B cell (primary cell): ENCODE measurements around the gene CHST9. TPM values are rescaled to one million over a fixed set of nuclear protein-coding genes. Genes with fewer than 3 reads are reported as not detected.

ENCODE experiments used
- ATAC-seq: fragments of 200-7000 bp; cut with Tn5 transposase; one replicate; pipeline ENCODE4 v1.10.0; 2021; ENCODE audit warnings: low read depth, mild to moderate bottlenecking, moderate number of reproducible peaks, moderate library complexity
- CTCF ChIA-PET: fragments of 350-600 bp; sonication (Branson Sonifier 250); formaldehyde crosslinking; loops from one replicate; lab custom pipeline; 2021; ENCODE audit warnings: antibody characterized with exemption, inconsistent platforms; lab: Charles Lee
- POLR2A ChIA-PET: fragments of 350-600 bp; sonication (Branson Sonifier 250); formaldehyde crosslinking; loops from one replicate; lab custom pipeline; 2021; ENCODE audit warnings: antibody characterized with exemption; lab: Charles Lee
- DNase-seq: peaks from one replicate; pipeline ENCODE4 v3.0.0; 2013
- H2AFZ ChIP-seq: 2 replicates; pipeline ENCODE4 v1.6.1; 2012; ENCODE audit warnings: mild to moderate bottlenecking, low read depth, low read length; ENCODE audit not compliant: insufficient read depth, poor library complexity, severe bottlenecking
- H3K27ac ChIP-seq, 2 donors: 1 replicate in 1 of 2; 2 replicates in 1 of 2; pipeline ENCODE4 v1.5.1; 2012 to 2013; ENCODE audit warnings: low read length in 2 of 2, mild to moderate bottlenecking in 2 of 2, moderate library complexity in 1 of 2
- H3K27me3 ChIP-seq, 4 experiments: fragments of 200-600 bp in 1 of 4; sonication (generic) in 1 of 4; replicated peaks in 1 of 4; 1 replicate in 2 of 4; 2 replicates in 2 of 4; pipeline versions ENCODE4 v1.6.1 to v1.7.0; 2013 to 2016; ENCODE audit warnings: low read length in 3 of 4, mild to moderate bottlenecking in 2 of 4, mixed read lengths in 1 of 4, moderate library complexity in 1 of 4; ENCODE audit not compliant: insufficient read depth in 4 of 4, control insufficient read depth in 3 of 4; ENCODE audit errors: control extremely low read depth in 1 of 4
- H3K36me3 ChIP-seq, 2 experiments: replicated peaks in 1 of 2; 1 replicate in 1 of 2; 2 replicates in 1 of 2; pipeline versions ENCODE4 v1.6.1 to v1.7.1; 2013; ENCODE audit warnings: low read length in 1 of 2; ENCODE audit not compliant: insufficient read depth in 2 of 2, control insufficient read depth in 1 of 2; ENCODE audit errors: control extremely low read depth in 1 of 2, extremely low read depth in 1 of 2
- H3K4me1 ChIP-seq, 2 donors: fragments of 200-600 bp in 1 of 2; sonication (generic) in 1 of 2; 1 replicate in 1 of 2; 2 replicates in 1 of 2; pipeline versions ENCODE4 v1.5.1 to v1.6.1; 2013 to 2017; ENCODE audit warnings: low read length in 2 of 2; ENCODE audit not compliant: control insufficient read depth in 2 of 2, insufficient read depth in 2 of 2
- H3K4me2 ChIP-seq: replicated peaks from 2 replicates; pipeline ENCODE3; 2012; ENCODE audit warnings: mild to moderate bottlenecking, low read depth, low read length; ENCODE audit not compliant: poor library complexity, severe bottlenecking
- H3K4me3 ChIP-seq, 5 experiments: fragments of 200-600 bp in 1 of 5; sonication (generic) in 1 of 5; 1 replicate in 3 of 5; 2 replicates in 2 of 5; pipeline versions ENCODE4 v1.5.1 to v1.7.0; 2011 to 2016; ENCODE audit warnings: low read length in 4 of 5, mild to moderate bottlenecking in 4 of 5, low read depth in 2 of 5, control low read depth in 1 of 5, moderate library complexity in 1 of 5; ENCODE audit not compliant: insufficient read depth in 1 of 5; ENCODE audit errors: control extremely low read depth in 1 of 5, extremely low read depth in 1 of 5
- H3K79me2 ChIP-seq: fragments of 200-600 bp; sonication (generic); one replicate; pipeline ENCODE4 v1.6.0; 2016; ENCODE audit warnings: low read length; ENCODE audit not compliant: control insufficient read depth, insufficient read depth
- H3K9ac ChIP-seq: fragments of 200-600 bp; sonication (generic); 2 replicates; pipeline ENCODE4 v1.6.1; 2017; ENCODE audit warnings: mild to moderate bottlenecking, low read length, moderate library complexity
- H3K9me3 ChIP-seq, 3 donors: one replicate each; pipeline versions ENCODE4 v1.6.1 to v1.7.1; 2013; ENCODE audit warnings: low read length in 2 of 3; ENCODE audit not compliant: control insufficient read depth in 2 of 3, insufficient read depth in 1 of 3; ENCODE audit errors: control extremely low read depth in 1 of 3
- H4K20me1 ChIP-seq: 2 replicates; pipeline ENCODE4 v1.6.0; 2012; ENCODE audit warnings: mild to moderate bottlenecking, low read length; ENCODE audit not compliant: insufficient read depth, control insufficient read depth, poor library complexity, severe bottlenecking
- H3K27ac Mint-ChIP-seq: one replicate; pipeline ENCODE4 v1.8.0; 2021; ENCODE audit warnings: mixed read lengths
- H3K27me3 Mint-ChIP-seq: one replicate; pipeline ENCODE4 v1.8.0; 2021; ENCODE audit warnings: mixed read lengths
- H3K4me1 Mint-ChIP-seq: one replicate; pipeline ENCODE4 v1.8.0; 2021; ENCODE audit warnings: mixed read lengths
- H3K4me3 Mint-ChIP-seq: one replicate; pipeline ENCODE4 v1.8.0; 2021; ENCODE audit warnings: mixed read lengths
- H3K9me3 Mint-ChIP-seq: one replicate; pipeline ENCODE4 v1.8.0; 2022; ENCODE audit warnings: mixed read lengths; ENCODE audit not compliant: insufficient read depth
- EZH2 ChIP-seq: IDR thresholded peaks from 2 replicates; pipeline ENCODE4 v1.6.1; 2012; ENCODE audit warnings: borderline replicate concordance, low read depth, mild to moderate bottlenecking, moderate library complexity, low read length; ENCODE audit not compliant: insufficient read depth, poor library complexity, severe bottlenecking
- WGBS: methylation state at CpG from one replicate; pipeline ENCODE4 v1.1.5; 2013; ENCODE audit warnings: missing lambda C conversion rate; ENCODE audit not compliant: insufficient coverage; 5-methylcytosine and 5-hydroxymethylcytosine counted together
- intact Hi-C: fragments of 100-400 bp; cut with micrococcal nuclease; formaldehyde crosslinking; loops from one replicate; pipeline ENCODE4 v1.10.0; 2022
- polyA plus RNA-seq: library from polyadenylated mRNA; depleted of rRNA; stranded (reverse); fragments of >200 nt; gene quantifications from 2 replicates; pipeline ENCODE4 v1.2.3, GENCODE V29; 2012
- total RNA-seq, 2 donors: library from RNA; stranded (reverse); fragments of 120-200 nt in 1 of 2; gene quantifications; 1 replicate in 1 of 2; 2 replicates in 1 of 2; pipeline versions ENCODE4 v1.2.3 to v1.2.4, GENCODE V29; 2013 to 2022
- TF ChIP-seq, protein P1 (sequence below): fragments of 200-600 bp; IDR thresholded peaks from one replicate; pipeline ENCODE4 v1.8.0; 2022; ENCODE audit warnings: antibody characterized with exemption, mild to moderate bottlenecking

Gene CHST9
- total and polyA plus RNA-seq, 2 donors (not counting 1 experiment from before 2014, with no cell fraction given), result not detected

GRCh38 chr18:26989842-26990241 lies 195.3 kb downstream of the CHST9 start:
- Mint-ChIP-seq H3K9me3 (no peaks in the 10 kb centered on the region), H3K4me1 (peaks cover 2% of the 10 kb centered on the region)
- CTCF ChIA-PET, result no interaction called here

GRCh38 chr18:26981360-26982082 lies 203.6 kb downstream of the CHST9 start:
- DNase-seq (no peak), ATAC-seq (no peak)
- no peak overlapping the region for H3K4me2 ChIP-seq
- Mint-ChIP-seq H3K4me1 (peaks cover 22% of the 10 kb centered on the region), H3K9me3 (no peaks in the 10 kb centered on the region), H3K4me3 (no peak overlapping the region), H3K27ac (no peak overlapping the region), H3K27me3 (no peaks in the 10 kb centered on the region)
- H3K36me3 ChIP-seq, result no peaks in the 10 kb centered on the region
- H4K20me1 ChIP-seq, result no peaks in the 10 kb centered on the region
- H3K4me1 ChIP-seq, result peaks cover 4 to 8% of the 10 kb centered on the region in 2 donors
- CTCF ChIA-PET, result no interaction called here
- no peak overlapping the region for H3K4me3 ChIP-seq
- WGBS, result 93% methylated on average over 2 of the region's 6 CpGs
- H3K27me3 ChIP-seq, result no peaks in the 10 kb centered on the region
- intact Hi-C loops, result no loop called here
- H3K27ac ChIP-seq, result no peak overlapping the region
- peaks cover 0 to 3% (median 0%) of the 10 kb centered on the region in 3 donors for H3K9me3 ChIP-seq
- no peak overlapping the region for H3K9ac ChIP-seq
- POLR2A ChIA-PET, result no interaction called here
- no peaks in the 10 kb centered on the region for H3K79me2 ChIP-seq
- H2AFZ ChIP-seq, result no peak overlapping the region
- TF ChIP-seq, protein P1, sequence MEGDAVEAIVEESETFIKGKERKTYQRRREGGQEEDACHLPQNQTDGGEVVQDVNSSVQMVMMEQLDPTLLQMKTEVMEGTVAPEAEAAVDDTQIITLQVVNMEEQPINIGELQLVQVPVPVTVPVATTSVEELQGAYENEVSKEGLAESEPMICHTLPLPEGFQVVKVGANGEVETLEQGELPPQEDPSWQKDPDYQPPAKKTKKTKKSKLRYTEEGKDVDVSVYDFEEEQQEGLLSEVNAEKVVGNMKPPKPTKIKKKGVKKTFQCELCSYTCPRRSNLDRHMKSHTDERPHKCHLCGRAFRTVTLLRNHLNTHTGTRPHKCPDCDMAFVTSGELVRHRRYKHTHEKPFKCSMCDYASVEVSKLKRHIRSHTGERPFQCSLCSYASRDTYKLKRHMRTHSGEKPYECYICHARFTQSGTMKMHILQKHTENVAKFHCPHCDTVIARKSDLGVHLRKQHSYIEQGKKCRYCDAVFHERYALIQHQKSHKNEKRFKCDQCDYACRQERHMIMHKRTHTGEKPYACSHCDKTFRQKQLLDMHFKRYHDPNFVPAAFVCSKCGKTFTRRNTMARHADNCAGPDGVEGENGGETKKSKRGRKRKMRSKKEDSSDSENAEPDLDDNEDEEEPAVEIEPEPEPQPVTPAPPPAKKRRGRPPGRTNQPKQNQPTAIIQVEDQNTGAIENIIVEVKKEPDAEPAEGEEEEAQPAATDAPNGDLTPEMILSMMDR, result no peak
- TF ChIP-seq EZH2, result no peak

More at GRCh38 chr18:26989842-26990241, 195.3 kb downstream of the CHST9 start:
- peaks cover 0 to 1% (median 0%) of the 10 kb centered on the region in 3 donors for H3K9me3 ChIP-seq
- H3K79me2 ChIP-seq, result no peaks in the 10 kb centered on the region
- no peak overlapping the region for H2AFZ ChIP-seq
- TF ChIP-seq EZH2, result no peak
- TF ChIP-seq, protein P1, result no peak
- Mint-ChIP-seq H3K4me3 (no peak overlapping the region), H3K27ac (no peak overlapping the region), H3K27me3 (no peaks in the 10 kb centered on the region)
- DNase-seq, result no peak
- POLR2A ChIA-PET, result no interaction called here
- intact Hi-C loops, result no loop called here
- H4K20me1 ChIP-seq, result no peaks in the 10 kb centered on the region
- no peaks in the 10 kb centered on the region for H3K4me1 ChIP-seq
- no peak for ATAC-seq
- H3K4me2 ChIP-seq, result no peak overlapping the region
- no peak overlapping the region for H3K27ac ChIP-seq
- H3K4me3 ChIP-seq, result no peak overlapping the region
- H3K36me3 ChIP-seq, result no peaks in the 10 kb centered on the region
- no peaks in the 10 kb centered on the region for H3K27me3 ChIP-seq
- H3K9ac ChIP-seq, result no peak overlapping the region
